HCT116 (cell line): Measurements from ENCODE around the gene MCEMP1. TPM values are rescaled to one million over a fixed set of nuclear protein-coding genes. Genes with fewer than 3 reads are reported as not detected.

ENCODE experiments used
- ATAC-seq: fragments of 200-7000 bp; cut with Tn5 transposase; 2 replicates; pipeline ENCODE4 v1.9.1; 2020; ENCODE audit warnings: mild to moderate bottlenecking, moderate library complexity
- BruUV-seq: library from RNA; stranded (reverse); fragments of 400-500 nt; replicated peaks from 2 replicates; lab custom pipeline; 2021; lab: Mats Ljungman, UMichigan
- CTCF ChIA-PET: fragments of 300-600 bp; sonication (Branson Sonifier 250); formaldehyde crosslinking; loops from one replicate; lab custom pipeline; 2021; ENCODE audit warnings: antibody characterized with exemption; lab: Charles Lee
- POLR2A ChIA-PET: fragments of 300-600, 350-600 bp; sonication (Branson Sonifier 250); formaldehyde crosslinking; loops from one replicate; lab custom pipeline; 2021; ENCODE audit warnings: antibody characterized with exemption; lab: Charles Lee
- RAD21 ChIA-PET, 2 experiments: fragments of 300-600 bp; sonication (Branson Sonifier 250); formaldehyde crosslinking; loops; one replicate each; lab custom pipeline; 2023; ENCODE audit warnings: low total read pairs in 2 of 2; ENCODE audit not compliant: uncharacterized antibody in 2 of 2, unreplicated experiment in 2 of 2, low non-redundant PET in 1 of 2; lab: Charles Lee
- DNase-seq: peaks from one replicate; pipeline ENCODE4 v3.0.0-alpha.2; 2010; ENCODE audit warnings: low read depth, low spot score
- H2AFZ ChIP-seq: fragments of 200-600 bp; shearing (Covaris generic), sonication (generic); 2 replicates; pipeline ENCODE4 v1.6.1; 2017; ENCODE audit warnings: low read depth, mixed run types, mixed read lengths, antibody characterized with exemption, low read length; ENCODE audit not compliant: poor library complexity, severe bottlenecking
- H3K27ac ChIP-seq: 2 replicates; pipeline ENCODE4 v1.5.1; 2012; ENCODE audit warnings: low read depth, low read length
- H3K27me3 ChIP-seq: fragments of 200-600 bp; sonication (generic); 2 replicates; pipeline ENCODE4 v1.6.1; 2016; ENCODE audit warnings: mixed run types, low read length, mixed read lengths; ENCODE audit not compliant: insufficient read depth
- H3K36me3 ChIP-seq, 2 experiments: fragments of 200-500 bp in 1 of 2; fragments of 200-600 bp in 1 of 2; sonication (Bioruptor generic) in 1 of 2; sonication (generic) in 1 of 2; 2 replicates each; pipeline versions ENCODE4 v1.5.1 to v1.6.1; 2014 to 2016; ENCODE audit warnings: low read length in 2 of 2, inconsistent platforms in 1 of 2, mixed read lengths in 1 of 2, mixed run types in 1 of 2; ENCODE audit not compliant: insufficient read depth in 2 of 2, control insufficient read depth in 1 of 2
- H3K4me1 ChIP-seq, 2 experiments: fragments of 200-600 bp in 1 of 2; sonication (generic) in 1 of 2; 2 replicates each; pipeline versions ENCODE4 v1.5.1 to v1.6.1; 2012 to 2017; ENCODE audit warnings: low read length in 2 of 2, inconsistent platforms in 1 of 2, mild to moderate bottlenecking in 1 of 2, mixed read lengths in 1 of 2, mixed run types in 1 of 2, moderate library complexity in 1 of 2; ENCODE audit not compliant: insufficient read depth in 2 of 2, control insufficient read depth in 1 of 2
- H3K4me2 ChIP-seq: fragments of 200-600 bp; sonication (generic); 2 replicates; pipeline ENCODE4 v1.6.1; 2017; ENCODE audit warnings: mixed run types, low read length, mixed read lengths
- H3K4me3 ChIP-seq, 2 experiments: fragments of 200-600 bp in 1 of 2; sonication (generic) in 1 of 2; replicated peaks in 1 of 2; 2 replicates each; pipeline ENCODE4 v1.5.1; 2011 to 2016; ENCODE audit warnings: low read length in 2 of 2, control low read depth in 1 of 2, low read depth in 1 of 2, mild to moderate bottlenecking in 1 of 2, mixed read lengths in 1 of 2, mixed run types in 1 of 2
- H3K79me2 ChIP-seq: fragments of 200-600 bp; sonication (generic); 2 replicates; pipeline ENCODE4 v1.6.1; 2017; ENCODE audit warnings: mild to moderate bottlenecking, mixed run types, low read length, moderate library complexity, mixed read lengths; ENCODE audit not compliant: insufficient read depth
- H3K9ac ChIP-seq: fragments of 200-600 bp; sonication (generic); 2 replicates; pipeline ENCODE4 v1.6.1; 2016; ENCODE audit warnings: low read length, mixed read lengths
- H3K9me2 ChIP-seq: fragments of 200-600 bp; sonication (generic), shearing (Covaris generic); 2 replicates; pipeline ENCODE4 v1.6.1; 2017; ENCODE audit warnings: mixed run types, mild to moderate bottlenecking, moderate library complexity; ENCODE audit not compliant: insufficient read depth
- H3K9me3 ChIP-seq, 2 experiments: fragments of 200-500 bp in 1 of 2; fragments of 200-600 bp in 1 of 2; sonication (Bioruptor generic) in 1 of 2; sonication (generic) in 1 of 2; 2 replicates each; pipeline ENCODE4 v1.6.1; 2014 to 2017; ENCODE audit warnings: low read length in 2 of 2, mixed read lengths in 2 of 2, inconsistent platforms in 1 of 2, low read depth in 1 of 2, mild to moderate bottlenecking in 1 of 2, mixed run types in 1 of 2, moderate library complexity in 1 of 2; ENCODE audit not compliant: control insufficient read depth in 1 of 2, insufficient read depth in 1 of 2
- H4K20me1 ChIP-seq: fragments of 200-600 bp; sonication (generic), shearing (Covaris generic); 2 replicates; pipeline ENCODE4 v1.6.1; 2017; ENCODE audit warnings: mixed run types, mild to moderate bottlenecking, moderate library complexity; ENCODE audit not compliant: insufficient read depth
- CBX3 ChIP-seq: IDR thresholded peaks from 2 replicates; pipeline ENCODE4 v1.6.1; 2012; ENCODE audit warnings: low read depth
- CEBPB ChIP-seq: IDR thresholded peaks from 2 replicates; pipeline ENCODE4 v1.6.1; 2012; ENCODE audit warnings: low read depth
- EGR1 ChIP-seq: IDR thresholded peaks from 2 replicates; pipeline ENCODE4 v1.6.1; 2012; ENCODE audit warnings: low read depth
- ELF1 ChIP-seq: IDR thresholded peaks from 2 replicates; pipeline ENCODE4 v1.6.1; 2012; ENCODE audit warnings: low read depth, borderline replicate concordance
- JUND ChIP-seq: IDR thresholded peaks from 2 replicates; pipeline ENCODE4 v1.6.1; 2012
- MAX ChIP-seq: IDR thresholded peaks from 2 replicates; pipeline ENCODE4 v1.6.1; 2012
- POLR2A ChIP-seq: IDR thresholded peaks from 2 replicates; pipeline ENCODE4 v1.7.0; 2011; ENCODE audit warnings: borderline replicate concordance; ENCODE audit not compliant: insufficient read depth, insufficient read length; ENCODE audit errors: extremely low read depth
- POLR2AphosphoS5 ChIP-seq: IDR thresholded peaks from 2 replicates; pipeline ENCODE4 v1.6.1; 2011; ENCODE audit warnings: mild to moderate bottlenecking, low read depth, low read length, moderate library complexity
- RAD21 ChIP-seq: IDR thresholded peaks from 2 replicates; pipeline ENCODE4 v1.6.1; 2012; ENCODE audit warnings: low read depth, mild to moderate bottlenecking
- SIN3A ChIP-seq: IDR thresholded peaks from 2 replicates; pipeline ENCODE4 v1.6.1; 2012; ENCODE audit warnings: low read depth
- SP1 ChIP-seq: IDR thresholded peaks from 2 replicates; pipeline ENCODE4 v1.6.1; 2012; ENCODE audit warnings: low read depth
- SRF ChIP-seq: IDR thresholded peaks from 2 replicates; pipeline ENCODE4 v1.6.1; 2012; ENCODE audit warnings: low read depth
- TCF7L2 ChIP-seq: IDR thresholded peaks from 2 replicates; pipeline ENCODE4 v1.7.0; 2011; ENCODE audit warnings: borderline replicate concordance, inconsistent platforms; ENCODE audit not compliant: insufficient read depth, insufficient read length; ENCODE audit errors: extremely low read depth
- YY1 ChIP-seq: IDR thresholded peaks from 2 replicates; pipeline ENCODE4 v1.6.1; 2011; ENCODE audit warnings: low read length, low read depth, moderate library complexity, mild to moderate bottlenecking; ENCODE audit not compliant: insufficient replicate concordance; ENCODE audit errors: extremely low read depth
- ZFX ChIP-seq: fragments of 450-650 bp; IDR thresholded peaks from 2 replicates; pipeline ENCODE4 v1.6.1; 2017
- intact Hi-C: fragments of 100-400 bp; cut with micrococcal nuclease; formaldehyde crosslinking; loops from 2 replicates; pipeline ENCODE4 v1.10.0; 2022
- total RNA-seq: library from RNA; stranded (reverse); gene quantifications from one replicate; pipeline ENCODE4 v1.2.1, GENCODE V29; 2021; ENCODE audit not compliant: unreplicated experiment
- TF ChIP-seq, protein P1 (sequence below), 3 experiments: fragments of 200-600 bp in 1 of 3; sonication (generic) in 1 of 3; IDR thresholded peaks in 2 of 3; conservative IDR thresholded peaks in 1 of 3; 2 replicates each; pipeline ENCODE4 v1.5.1; 2012 to 2017; ENCODE audit warnings: low read depth in 2 of 3, low read length in 2 of 3, antibody characterized with exemption in 1 of 3, borderline replicate concordance in 1 of 3, control low read depth in 1 of 3, mild to moderate bottlenecking in 1 of 3, mixed read lengths in 1 of 3, mixed run types in 1 of 3, moderate library complexity in 1 of 3; ENCODE audit not compliant: insufficient read depth in 1 of 3
- TF ChIP-seq, protein P2 (sequence below): IDR thresholded peaks from 2 replicates; pipeline ENCODE4 v1.6.1; 2011; ENCODE audit warnings: mild to moderate bottlenecking, low read length, moderate library complexity; ENCODE audit not compliant: insufficient replicate concordance; ENCODE audit errors: extremely low read depth

Gene MCEMP1
- total RNA-seq, 1 experiment from 2014 or later, result not detected

GRCh38 chr19:7680606-7681339 is 3.9 kb downstream of the MCEMP1 start, which contains the start of gene TRAPPC5:
Gene TRAPPC5, plus strand, starts transcription at chr19:7680833. Its CDS starts 1,421 bp downstream, at chr19:7682254.
- no TSS peak for BruUV-seq
- no peaks in the 10 kb centered on the region for H4K20me1 ChIP-seq
- ATAC-seq, result peak; percentile 72

More at GRCh38 chr19:7680606-7681339, 3.9 kb downstream of the MCEMP1 start, which contains the start of gene TRAPPC5:
- H3K9ac ChIP-seq, result peak within 1 kb of the TSS; percentile 90
- H3K9me2 ChIP-seq, result no peaks in the 10 kb centered on the region
- ChIA-PET POLR2A (interaction anchor here (0.9 to 1.6 kb wide), 6 partner anchors 16 to 119 kb away, joined by 3 to 10 read pairs (median 3); no protein-coding TSS in a partner anchor), RAD21 (interaction anchor here (0.7 to 1.9 kb wide), 6 partner anchors 112 to 326 kb away, joined by 3 to 19 read pairs (median 6); no protein-coding TSS in a partner anchor), CTCF (interaction anchor here (0.5 to 2.0 kb wide), 30 partner anchors 10 to 581 kb away, joined by 3 to 56 read pairs (median 4); partner anchors contain the start of genes CAMSAP3, PET100, RETN and XAB2)
- peak within 1 kb of the TSS; percentile 93 for H3K4me2 ChIP-seq
- H3K79me2 ChIP-seq, result peaks cover 21% of the 10 kb centered on the region; the same call in 1 of the 2 replicates
- DNase-seq, result peak; percentile 58
- peaks cover 4 to 9% of the 10 kb centered on the region in 2 experiments; a peak in 3 of 4 replicates for H3K36me3 ChIP-seq
- TF ChIP-seq EGR1 (peak; percentile 69), CBX3 (no peak), CEBPB (no peak), POLR2AphosphoS5 (peak; percentile 85), SRF (no peak), SP1 (no peak), POLR2A (peak; percentile 52), TCF7L2 (peak; percentile 50), MAX (peak; percentile 41; the same call in 1 of the 2 replicates), ELF1 (no peak), JUND (no peak), YY1 (peak; percentile 39), RAD21 (peak; percentile 90), ZFX (peak; percentile 55; the same call in 1 of the 2 replicates), SIN3A (no peak)
- TF ChIP-seq, protein P1, sequence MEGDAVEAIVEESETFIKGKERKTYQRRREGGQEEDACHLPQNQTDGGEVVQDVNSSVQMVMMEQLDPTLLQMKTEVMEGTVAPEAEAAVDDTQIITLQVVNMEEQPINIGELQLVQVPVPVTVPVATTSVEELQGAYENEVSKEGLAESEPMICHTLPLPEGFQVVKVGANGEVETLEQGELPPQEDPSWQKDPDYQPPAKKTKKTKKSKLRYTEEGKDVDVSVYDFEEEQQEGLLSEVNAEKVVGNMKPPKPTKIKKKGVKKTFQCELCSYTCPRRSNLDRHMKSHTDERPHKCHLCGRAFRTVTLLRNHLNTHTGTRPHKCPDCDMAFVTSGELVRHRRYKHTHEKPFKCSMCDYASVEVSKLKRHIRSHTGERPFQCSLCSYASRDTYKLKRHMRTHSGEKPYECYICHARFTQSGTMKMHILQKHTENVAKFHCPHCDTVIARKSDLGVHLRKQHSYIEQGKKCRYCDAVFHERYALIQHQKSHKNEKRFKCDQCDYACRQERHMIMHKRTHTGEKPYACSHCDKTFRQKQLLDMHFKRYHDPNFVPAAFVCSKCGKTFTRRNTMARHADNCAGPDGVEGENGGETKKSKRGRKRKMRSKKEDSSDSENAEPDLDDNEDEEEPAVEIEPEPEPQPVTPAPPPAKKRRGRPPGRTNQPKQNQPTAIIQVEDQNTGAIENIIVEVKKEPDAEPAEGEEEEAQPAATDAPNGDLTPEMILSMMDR (IDR thresholded peaks at IDR 0.05 in 2 of 3, conservative IDR thresholded peaks at IDR 0.05 in 1 of 3; ENCODE audit: borderline replicate concordance in 1 of 3, insufficient read depth in 1 of 3, low read depth in 2 of 3, low read length in 2 of 3), result peak; percentile 55 to 84 (median 79)
- TF ChIP-seq, protein P2, sequence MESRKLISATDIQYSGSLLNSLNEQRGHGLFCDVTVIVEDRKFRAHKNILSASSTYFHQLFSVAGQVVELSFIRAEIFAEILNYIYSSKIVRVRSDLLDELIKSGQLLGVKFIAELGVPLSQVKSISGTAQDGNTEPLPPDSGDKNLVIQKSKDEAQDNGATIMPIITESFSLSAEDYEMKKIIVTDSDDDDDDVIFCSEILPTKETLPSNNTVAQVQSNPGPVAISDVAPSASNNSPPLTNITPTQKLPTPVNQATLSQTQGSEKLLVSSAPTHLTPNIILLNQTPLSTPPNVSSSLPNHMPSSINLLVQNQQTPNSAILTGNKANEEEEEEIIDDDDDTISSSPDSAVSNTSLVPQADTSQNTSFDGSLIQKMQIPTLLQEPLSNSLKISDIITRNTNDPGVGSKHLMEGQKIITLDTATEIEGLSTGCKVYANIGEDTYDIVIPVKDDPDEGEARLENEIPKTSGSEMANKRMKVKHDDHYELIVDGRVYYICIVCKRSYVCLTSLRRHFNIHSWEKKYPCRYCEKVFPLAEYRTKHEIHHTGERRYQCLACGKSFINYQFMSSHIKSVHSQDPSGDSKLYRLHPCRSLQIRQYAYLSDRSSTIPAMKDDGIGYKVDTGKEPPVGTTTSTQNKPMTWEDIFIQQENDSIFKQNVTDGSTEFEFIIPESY, result peak; percentile 48
- H2AFZ ChIP-seq, result peak within 1 kb of the TSS; percentile 42
- intact Hi-C loops, result loop anchor here (1.0 to 10.0 kb wide), 3 partner anchors 112 to 326 kb away; no protein-coding TSS in a partner anchor
- no peaks in the 10 kb centered on the region for H3K27me3 ChIP-seq
- H3K9me3 ChIP-seq, result no peaks in the 10 kb centered on the region
- peak within 1 kb of the TSS; percentile 96 for H3K27ac ChIP-seq
- peaks cover 3 to 26% of the 10 kb centered on the region in 2 experiments for H3K4me1 ChIP-seq
- H3K4me3 ChIP-seq, result peak within 1 kb of the TSS; percentile 95
